ENCODE results near the gene ETV6. TPM values are rescaled to one million over a fixed set of nuclear protein-coding genes. Genes with fewer than 3 reads are reported as not detected.

The ETV6 gene
- total RNA-seq, 1 experiment from 2014 or later: 2.2 TPM

DNA sequence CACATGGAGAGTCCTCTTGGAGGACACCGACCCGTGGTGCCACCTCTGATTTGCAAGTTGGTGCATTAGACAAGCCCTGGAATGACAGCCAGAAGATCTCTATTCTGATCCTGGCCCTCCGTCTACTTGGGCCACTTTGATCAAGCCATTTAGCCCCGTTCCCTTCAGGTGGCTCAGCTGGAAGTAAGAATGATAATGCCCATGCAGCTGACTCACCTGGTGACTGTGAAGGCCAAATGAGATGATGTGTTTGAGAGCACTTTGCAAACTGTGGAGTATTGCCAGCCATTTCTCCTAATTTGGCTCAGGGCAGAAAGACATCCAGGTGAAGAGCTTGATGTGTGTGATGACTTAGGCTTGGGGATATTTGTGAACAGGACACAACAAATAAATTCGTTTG lies 165.9 kb downstream of the ETV6 start:
- DNase-seq (ENCODE audit: extremely low read depth, low read depth): no peak

GRCh38 chr12:11819643-11820042 lies 170.2 kb downstream of the ETV6 start:
- DNase-seq (ENCODE audit: extremely low read depth, low read depth): no peak

GRCh38 chr12:11820476-11820875 lies 171.0 kb downstream of the ETV6 start:
- DNase-seq (ENCODE audit: extremely low read depth, low read depth): no peak

- no peak for DNase-seq (ENCODE audit: extremely low read depth, low read depth)
Observed at GRCh38 chr12:11821386-11822080, 172.1 kb downstream of the ETV6 start.

GRCh38 chr12:11822081-11822834 lies 172.8 kb downstream of the ETV6 start:
- DNase-seq (ENCODE audit: extremely low read depth, low read depth): no peak

DNA sequence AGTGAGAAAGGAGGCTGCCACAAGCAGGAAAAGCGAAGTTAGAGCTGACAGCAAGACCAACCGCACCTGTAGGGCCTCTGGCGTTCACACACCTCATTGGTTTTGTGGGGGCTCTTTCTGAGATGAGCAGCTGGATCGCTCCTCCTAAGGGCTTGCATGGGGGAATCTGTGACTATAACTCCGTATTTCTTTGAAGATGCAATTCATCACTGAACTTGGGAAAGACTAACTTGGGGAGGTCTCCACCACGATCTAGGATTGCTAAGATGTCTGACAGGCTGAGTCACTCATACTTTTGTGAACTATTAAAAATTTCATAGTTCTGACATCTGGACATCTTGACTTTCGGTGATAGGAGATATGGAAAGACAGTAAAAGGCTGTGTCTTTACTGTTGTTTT lies 173.6 kb downstream of the ETV6 start:
- no peak for DNase-seq (ENCODE audit: extremely low read depth, low read depth)

GRCh38 chr12:11823593-11823992 lies 174.1 kb downstream of the ETV6 start:
- DNase-seq (ENCODE audit: extremely low read depth, low read depth): no peak

DNA sequence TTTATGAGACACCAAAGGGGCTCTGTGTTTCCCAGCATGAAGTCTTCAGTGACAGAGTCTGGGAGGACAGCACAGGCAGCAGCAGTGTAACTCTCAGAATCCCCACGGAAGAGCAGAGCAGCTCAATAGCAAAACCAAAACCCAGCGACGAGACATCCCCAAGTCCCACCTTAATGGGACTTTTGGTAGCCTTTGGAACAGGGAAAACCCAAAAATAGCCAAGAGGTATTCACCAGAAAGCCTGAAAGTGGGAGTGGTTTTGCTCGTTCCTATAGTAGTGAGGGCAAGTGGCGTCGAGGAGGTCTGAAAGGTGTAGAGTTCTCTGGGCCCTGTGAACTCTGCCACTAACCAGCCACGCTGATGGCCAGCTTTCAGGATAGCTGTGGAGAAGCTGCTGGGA lies 174.6 kb downstream of the ETV6 start:
- no peak for DNase-seq (ENCODE audit: extremely low read depth, low read depth)

DNA sequence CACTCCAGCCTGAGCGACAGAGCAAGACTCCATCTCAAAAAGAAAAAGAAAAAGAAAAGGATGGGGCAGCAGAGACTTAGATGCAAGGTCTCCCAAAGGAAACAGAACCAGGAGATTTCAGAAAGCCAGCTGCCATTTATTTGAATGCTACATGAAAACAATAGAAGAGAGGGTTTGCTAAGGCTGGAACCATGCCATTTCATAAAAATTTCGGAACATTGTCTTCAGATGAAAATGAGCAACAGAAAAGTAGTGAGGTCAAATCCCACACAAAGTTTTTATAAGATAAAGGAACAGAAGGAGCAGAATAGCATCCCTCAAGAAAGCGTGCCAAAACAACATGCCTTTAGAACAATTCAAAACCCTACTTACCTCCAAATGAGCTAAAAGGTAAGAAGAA lies 175.3 kb downstream of the ETV6 start:
- DNase-seq (ENCODE audit: extremely low read depth, low read depth): no peak

GRCh38 chr12:11825278-11825677 lies 175.8 kb downstream of the ETV6 start:
- no peak for DNase-seq (ENCODE audit: extremely low read depth, low read depth)

DNA sequence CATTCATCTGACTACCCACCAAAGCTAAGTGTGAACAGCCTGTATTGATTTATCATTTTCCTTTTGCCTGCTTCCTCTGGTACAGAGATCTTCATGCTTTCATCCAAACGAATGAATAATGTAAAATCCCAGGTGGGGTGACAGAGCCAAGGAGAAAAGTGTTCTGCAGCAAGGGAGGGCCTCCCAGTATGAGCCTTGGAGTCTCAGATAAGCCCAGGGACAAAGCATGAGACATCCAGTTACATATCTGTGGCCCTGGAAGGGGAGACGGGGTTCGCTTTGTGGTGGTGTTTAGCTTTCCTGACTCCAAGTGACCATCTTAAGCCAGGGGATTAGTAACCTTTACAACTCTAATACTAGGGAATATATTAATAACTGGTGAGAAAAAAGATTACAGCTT lies 177.1 kb downstream of the ETV6 start:
- DNase-seq (ENCODE audit: extremely low read depth, low read depth): no peak

DNA sequence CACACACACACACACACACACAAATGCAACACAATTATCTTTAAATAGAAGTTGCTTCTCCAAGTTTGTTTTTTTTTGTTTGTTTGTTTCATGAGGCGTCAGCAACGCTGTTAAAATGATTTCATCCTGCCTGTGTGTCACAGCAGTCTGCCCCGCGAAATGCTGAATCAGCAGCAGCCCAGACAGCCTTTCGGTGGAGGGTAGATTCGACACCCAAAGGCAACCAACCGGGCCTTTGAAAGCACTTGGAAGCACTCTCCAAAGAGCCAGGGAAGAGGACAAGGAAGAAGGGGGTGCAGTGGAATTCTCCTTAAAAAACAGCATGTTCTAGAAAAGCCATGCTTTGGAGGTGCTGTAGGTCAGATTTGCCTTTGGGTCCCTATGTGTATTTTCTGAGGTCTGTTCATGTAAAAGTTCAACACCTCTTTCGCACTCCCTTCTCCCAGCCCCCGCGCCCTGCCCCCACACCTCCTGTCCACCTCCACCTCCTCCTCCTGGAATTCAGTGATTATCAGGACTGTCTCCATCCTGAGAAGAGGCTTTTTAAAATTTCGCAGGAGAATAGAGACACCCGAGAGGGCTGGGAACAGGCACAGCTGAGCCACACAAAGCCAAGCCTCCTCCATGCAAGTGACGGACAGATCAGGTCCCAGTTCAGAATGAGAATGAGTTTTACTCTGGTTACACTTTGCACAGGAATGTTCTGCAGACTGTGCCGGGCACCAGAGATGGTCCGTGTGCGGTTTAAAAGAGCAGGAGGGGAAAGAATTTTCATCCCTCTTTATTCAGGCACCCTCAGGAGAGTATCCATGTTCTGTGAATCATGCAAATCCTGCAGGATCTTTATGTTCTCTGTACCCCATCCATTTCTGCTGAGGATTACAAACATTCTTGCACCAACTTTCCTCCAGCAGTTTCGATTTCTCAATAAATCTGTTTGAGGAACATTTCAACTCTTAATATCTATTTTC lies 177.9 kb downstream of the ETV6 start:
- DNase-seq (ENCODE audit: extremely low read depth, low read depth): no peak

DNA sequence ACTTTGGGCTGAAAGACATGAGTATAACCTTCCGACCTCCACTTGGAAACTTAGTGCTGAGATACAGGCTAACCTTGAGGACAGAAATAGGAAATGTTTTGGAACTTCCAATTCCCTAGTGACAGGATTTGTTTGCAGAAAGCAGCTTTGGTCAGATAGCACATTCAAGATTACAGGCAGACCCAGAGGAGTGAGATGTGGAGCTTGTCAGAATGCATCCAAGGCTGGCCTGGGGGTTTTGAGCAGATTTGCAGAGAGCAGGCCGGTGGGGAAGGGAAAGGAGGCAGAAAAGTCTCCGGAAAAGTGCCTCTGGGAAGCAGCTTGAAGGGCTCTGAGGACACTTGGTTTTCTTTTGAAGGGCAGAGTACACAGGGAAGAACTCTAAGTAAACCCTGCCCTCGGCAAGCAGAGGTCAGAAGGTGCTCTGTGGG lies 180.3 kb downstream of the ETV6 start:
- no peak for DNase-seq (ENCODE audit: extremely low read depth, low read depth)

GRCh38 chr12:11830307-11830801 lies 180.9 kb downstream of the ETV6 start:
- DNase-seq (ENCODE audit: extremely low read depth, low read depth): no peak

- DNase-seq (ENCODE audit: extremely low read depth, low read depth): no peak
Observed at GRCh38 chr12:11832093-11832492, 182.6 kb downstream of the ETV6 start.

- no peak for DNase-seq (ENCODE audit: extremely low read depth, low read depth)
Observed at GRCh38 chr12:11833174-11833895, 183.9 kb downstream of the ETV6 start.

GRCh38 chr12:11834104-11834812 lies 184.8 kb downstream of the ETV6 start:
- no peak for DNase-seq (ENCODE audit: extremely low read depth, low read depth)

DNA sequence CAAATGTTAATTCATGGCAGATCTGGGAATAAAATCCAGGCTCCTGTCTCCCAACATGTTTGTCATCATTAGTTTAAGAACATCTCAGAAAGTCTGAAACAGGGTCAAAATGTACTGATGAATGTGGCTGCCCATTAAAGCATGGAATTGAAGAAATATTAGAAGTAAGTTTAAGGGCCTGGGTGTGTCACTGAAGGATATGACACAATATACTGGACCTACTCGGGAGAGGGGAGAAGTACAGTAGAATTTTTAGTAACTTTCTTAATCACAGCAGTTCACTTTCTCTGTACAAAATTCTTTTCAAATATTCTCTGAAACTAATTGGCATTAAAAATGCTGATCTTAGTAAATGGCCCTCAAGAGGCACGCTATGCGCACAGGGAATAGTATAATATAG lies 185.5 kb downstream of the ETV6 start:
- no peak for DNase-seq (ENCODE audit: extremely low read depth, low read depth)

- no peak for DNase-seq (ENCODE audit: extremely low read depth, low read depth)
Observed at GRCh38 chr12:11836282-11837151, 187.0 kb downstream of the ETV6 start.

Data from NCI-H460 (cell line).